Suppressor macrophage (primary cell): Measurements from ENCODE around the gene CHADL.
"Not testable (repeated sequence)": the region's sequence is repeated elsewhere in the genome, so short reads cannot be mapped to it uniquely, and the experiment has no call there.

Experiments
- DNase-seq, 4 experiments: peaks; one replicate each; pipeline ENCODE4 v3.0.0-alpha.2; 2020 to 2022
- total RNA-seq, 17 experiments: gene quantifications; one replicate each; lab custom pipeline; 2026; ENCODE audit warnings: mixed read lengths in 6 of 17, inconsistent platforms in 3 of 17; lab: John Stamatoyannopoulos, UW

CHADL gene, protein sequence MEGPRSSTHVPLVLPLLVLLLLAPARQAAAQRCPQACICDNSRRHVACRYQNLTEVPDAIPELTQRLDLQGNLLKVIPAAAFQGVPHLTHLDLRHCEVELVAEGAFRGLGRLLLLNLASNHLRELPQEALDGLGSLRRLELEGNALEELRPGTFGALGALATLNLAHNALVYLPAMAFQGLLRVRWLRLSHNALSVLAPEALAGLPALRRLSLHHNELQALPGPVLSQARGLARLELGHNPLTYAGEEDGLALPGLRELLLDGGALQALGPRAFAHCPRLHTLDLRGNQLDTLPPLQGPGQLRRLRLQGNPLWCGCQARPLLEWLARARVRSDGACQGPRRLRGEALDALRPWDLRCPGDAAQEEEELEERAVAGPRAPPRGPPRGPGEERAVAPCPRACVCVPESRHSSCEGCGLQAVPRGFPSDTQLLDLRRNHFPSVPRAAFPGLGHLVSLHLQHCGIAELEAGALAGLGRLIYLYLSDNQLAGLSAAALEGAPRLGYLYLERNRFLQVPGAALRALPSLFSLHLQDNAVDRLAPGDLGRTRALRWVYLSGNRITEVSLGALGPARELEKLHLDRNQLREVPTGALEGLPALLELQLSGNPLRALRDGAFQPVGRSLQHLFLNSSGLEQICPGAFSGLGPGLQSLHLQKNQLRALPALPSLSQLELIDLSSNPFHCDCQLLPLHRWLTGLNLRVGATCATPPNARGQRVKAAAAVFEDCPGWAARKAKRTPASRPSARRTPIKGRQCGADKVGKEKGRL
- total RNA-seq, result 0 to 1.9 (median 0.42) reads per million in 17 experiments

DNA sequence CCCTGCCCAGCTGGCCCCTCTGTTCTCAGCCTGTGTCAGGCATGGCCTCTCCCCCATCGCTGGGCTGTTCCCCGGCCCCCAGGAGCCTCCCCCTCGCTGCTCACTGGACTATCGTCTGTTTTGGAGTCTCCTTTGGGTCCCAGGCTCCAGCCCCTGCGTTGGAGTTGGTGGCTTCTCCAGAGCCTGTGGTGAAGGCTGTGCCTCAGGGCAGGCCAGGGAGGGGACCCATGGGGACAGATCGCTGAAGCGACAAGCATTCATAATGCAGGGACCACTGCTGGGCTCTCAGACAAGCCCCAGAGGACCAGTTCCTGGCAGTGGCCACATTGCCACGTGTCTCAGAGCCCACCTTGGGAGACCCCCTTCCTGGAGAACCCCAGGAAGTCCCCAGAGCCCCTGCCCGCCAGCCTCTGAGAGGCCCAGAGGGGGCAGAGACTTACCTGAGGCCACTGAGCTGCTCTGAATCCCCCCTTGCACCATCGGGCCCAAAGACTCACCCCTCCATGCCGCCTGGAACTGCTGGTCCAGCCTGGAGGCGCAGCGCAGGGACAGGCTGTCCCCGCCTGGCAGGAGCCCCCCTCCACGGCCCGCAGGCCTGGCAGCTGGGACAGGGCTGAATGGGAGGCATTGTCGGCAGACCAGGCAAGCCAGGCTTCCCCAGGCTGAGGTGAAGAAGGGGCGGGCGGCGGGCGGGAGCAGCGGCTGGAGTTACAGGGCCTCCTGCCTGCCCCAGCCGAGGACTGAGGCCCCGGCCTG is at the start of gene CHADL:
TSS of gene CHADL (minus strand) at position 555 of the 756 bp plus-strand sequence. CDS start at position 505, 50 bp downstream.
- DNase-seq, result no peak

DNA sequence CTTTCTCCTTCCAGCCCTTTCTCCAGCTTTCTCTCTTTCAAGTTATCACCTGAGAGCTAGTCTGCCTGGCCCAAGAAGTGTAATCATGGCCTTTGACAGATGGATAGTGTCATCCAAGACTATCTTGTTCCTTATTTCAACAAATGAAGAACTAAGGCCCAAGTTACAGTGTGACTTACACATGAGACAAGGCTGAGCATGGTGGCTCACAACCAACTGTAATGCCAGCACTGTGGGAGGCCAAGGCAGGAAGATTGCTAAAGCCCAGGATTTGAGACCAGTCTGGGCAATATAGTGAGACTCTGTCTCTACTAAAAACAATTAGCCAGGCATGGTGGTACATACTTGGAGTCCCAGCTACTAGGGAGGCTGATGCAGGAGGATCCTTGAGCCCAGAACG is 48.9 kb upstream of the CHADL start:
- peak; percentile 74 to 89 (median 86) for DNase-seq

DNA sequence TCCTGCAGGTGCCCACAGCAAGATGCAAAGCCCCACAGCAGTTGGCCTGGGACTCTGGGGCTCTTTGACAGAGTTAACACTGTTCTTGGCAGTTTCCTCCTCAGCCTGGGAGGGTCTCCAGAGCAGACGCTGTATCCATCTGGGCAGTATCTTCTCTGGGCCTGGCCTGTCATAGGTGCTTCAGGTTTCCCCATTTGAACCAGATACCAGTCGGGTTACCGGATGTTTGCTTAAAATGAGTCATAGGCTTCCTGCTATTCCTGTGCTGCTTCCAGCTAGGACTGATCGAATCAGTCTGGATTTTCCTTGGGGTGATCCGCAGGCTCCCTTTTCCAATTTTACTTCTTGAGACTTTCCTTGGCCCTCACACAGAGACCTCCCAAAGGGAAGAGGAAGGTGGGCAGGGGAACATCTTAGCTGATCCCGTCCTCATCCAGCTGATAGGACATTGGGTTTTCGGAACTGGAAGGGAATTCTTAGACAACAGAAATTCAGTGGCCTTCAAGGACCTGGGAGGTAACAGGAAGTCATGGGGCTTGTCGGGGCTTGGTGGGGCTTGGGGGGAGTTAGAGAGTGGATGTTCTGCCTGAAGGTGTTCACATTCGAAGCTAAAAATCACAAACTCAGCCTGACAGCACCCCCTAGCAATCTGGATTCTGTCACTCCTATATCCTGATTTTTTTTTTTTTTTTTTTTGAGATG is 47.7 kb upstream of the CHADL start:
- no peak for DNase-seq

DNA sequence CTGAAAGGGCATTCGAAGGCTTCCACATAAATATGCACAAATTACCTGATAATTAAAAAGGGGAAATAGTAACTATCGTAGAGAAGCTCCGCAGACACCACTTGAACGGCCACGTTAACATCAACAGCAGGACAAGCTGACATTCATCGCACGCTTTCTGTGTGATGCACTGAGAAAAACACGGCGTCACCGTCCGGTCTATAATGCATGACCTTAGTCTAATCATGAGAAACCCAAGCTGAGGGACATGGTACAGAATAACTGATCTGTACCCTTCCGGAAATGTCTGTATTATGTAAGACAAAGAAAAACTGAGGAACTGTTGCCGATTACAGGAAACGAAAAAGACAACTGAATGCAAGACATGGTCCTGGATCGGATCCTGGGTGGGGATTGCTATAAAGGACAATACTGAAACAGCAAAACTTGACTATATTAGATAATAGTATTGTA is 45.9 kb upstream of the CHADL start:
- DNase-seq, result peak; percentile 74 to 91 (median 87)

DNA sequence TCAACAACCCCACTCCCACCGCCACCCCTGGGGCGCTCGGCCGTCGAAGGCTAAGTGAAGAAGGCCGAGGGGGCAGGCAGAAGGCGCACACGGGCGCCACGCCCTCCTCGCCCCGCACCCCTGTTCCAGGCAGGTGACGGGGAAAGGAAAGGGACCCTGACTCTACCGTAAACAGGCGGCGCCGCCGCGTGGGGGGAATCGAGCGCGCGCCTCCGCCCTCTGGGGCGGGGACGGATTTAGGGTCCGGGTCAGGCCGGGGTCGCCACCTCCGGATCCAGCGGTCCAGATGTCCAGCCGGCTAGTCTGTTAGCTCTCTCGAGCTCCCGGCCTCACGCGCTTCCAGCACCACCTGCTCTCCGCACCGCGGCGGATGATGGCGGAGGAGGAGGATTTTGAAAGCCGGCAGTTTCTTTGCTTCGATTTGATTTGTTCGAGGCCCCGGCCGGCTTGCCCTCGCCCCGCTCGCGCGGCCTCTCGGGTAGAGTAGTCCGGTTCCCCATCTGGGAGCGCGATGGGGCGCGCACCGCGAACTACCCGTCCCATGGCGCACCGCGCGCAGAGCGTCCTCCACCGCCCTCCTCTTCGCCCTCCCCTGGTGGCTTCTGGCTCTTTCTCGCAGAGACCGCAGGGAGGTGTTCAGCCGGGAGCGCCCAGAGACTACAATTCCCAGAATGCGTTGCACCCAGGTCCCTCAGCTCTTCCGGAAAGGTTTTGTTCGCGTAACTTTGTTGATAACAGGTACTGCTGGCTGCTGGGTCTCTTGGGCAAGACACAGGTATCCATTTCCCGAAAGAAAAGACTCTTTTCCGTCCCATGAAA is 45.3 kb upstream of the CHADL start, which contains the start of gene RANGAP1:
TSS of gene RANGAP1 (minus strand) at position 368 of the 819 bp plus-strand sequence. CDS start 5,143 bp downstream, outside the sequence.
- DNase-seq, result peak; percentile 99 to 100 (median 100)

DNA sequence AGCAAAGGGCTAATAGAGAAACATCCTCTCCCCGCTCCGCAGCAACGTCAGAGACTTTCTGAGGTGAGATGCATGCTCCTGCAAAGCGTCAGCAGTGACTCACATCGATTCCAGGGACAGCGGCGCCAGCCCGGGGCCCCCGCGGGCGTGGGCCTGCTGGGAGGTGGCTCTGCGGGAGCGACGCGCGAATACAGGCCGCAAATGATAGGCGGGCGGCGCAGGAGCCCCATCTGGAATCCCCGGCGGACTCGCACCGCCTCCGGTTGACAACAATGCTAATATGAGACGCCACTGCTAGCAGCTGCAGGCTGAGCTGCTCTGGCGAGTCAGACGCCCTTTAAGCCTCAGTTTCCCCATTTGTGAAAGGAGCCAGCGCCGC is 44.7 kb upstream of the CHADL start:
- peak; percentile 71 to 89 (median 84) for DNase-seq

DNA sequence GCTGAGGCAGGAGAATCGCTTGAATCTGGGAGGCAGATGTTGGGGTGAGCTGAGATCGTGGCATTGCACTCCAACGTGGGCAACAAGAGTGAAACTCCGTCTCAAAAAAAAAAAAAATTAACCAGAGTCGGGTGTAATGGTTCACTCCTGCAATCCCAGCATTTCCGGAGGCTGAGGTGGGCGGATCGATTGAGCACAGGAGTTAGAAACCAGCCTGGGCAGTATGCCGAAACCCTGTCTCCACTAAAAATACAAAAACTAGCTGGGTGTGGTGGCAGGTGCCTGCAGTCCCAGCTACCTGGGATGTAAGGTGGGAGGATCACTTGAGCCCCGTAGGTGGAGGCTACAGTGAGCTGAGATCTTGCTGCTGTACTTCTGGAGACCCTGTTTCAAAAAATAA is 43.7 kb upstream of the CHADL start:
- no peak for DNase-seq

DNA sequence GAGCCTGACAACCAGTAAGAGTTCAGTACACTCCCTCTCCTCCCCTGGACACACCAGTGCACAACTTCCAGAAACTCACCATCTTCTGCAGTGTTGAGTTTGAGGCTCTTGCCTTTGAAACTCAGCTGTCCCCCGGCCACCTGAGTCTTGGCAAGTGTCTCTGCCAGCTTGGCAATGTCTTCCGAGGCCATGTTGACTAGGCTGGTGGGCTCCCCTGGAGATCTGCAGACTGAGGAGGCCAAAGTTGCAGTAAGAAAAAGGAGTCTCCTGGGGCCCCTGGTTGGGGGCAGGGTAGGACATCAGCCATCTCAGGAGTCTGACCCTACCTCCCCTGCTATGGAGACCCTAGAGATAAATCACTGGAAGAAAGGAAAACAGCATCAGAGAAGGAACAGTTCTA is 40.1 kb upstream of the CHADL start:
- DNase-seq, result no peak

DNA sequence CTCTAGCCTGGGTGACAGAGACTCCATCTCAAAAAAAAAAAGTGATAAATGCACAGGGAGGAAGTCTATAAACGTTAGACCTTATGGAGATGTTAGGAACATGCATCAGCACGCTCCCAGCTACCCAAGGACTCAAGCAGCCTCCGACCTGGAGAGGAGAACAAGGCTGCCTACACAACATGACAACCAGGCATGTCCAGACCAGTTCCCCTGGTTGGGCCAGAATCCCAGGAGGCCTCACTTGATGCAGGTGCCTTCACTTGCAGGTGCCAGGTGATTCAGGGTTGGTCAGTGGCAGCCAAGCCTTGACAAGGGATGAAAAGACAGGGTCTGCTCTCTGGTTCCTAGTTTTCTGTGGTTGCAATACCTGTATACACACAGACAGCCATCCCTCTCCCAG is 39.3 kb upstream of the CHADL start:
- no peak for DNase-seq

DNA sequence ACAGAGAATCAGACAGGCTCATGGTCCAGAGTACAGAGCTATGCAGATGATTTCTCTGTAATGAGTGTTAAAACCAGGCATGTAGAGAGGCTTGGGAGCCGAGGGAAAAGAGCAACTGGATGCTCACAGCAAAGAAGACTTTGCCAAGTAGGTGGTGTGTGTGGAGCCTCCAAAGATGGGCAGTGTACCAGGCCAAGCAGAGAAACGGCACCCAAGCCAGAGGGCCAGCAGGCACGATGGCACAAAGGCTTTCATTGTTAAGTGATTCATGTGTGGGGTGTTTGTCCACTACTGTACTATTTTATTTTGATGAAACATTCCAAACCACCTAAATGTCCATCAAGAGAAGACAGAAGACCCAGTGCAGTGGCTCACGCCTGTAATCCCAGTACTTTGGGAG is 34.1 kb upstream of the CHADL start:
- no peak for DNase-seq

DNA sequence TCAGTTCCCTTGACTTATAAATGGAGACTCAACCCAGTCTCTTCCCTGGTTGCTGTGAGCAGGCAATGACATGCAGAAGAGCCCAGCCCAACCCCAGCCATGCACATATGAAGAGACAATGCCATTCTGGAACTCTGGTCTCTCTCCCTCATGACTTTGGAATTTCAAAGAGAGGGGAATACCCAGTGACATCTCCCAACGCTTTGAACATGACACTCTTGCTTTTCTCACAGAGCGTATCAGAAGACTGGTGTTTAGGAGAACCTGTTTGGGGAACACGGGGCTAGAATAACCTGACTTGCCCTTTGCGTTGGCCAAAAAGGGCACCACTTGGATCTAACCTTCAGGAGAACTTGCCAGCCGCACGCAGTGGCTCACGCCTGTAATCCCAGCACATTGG is 32.4 kb upstream of the CHADL start:
- no peak for DNase-seq

DNA sequence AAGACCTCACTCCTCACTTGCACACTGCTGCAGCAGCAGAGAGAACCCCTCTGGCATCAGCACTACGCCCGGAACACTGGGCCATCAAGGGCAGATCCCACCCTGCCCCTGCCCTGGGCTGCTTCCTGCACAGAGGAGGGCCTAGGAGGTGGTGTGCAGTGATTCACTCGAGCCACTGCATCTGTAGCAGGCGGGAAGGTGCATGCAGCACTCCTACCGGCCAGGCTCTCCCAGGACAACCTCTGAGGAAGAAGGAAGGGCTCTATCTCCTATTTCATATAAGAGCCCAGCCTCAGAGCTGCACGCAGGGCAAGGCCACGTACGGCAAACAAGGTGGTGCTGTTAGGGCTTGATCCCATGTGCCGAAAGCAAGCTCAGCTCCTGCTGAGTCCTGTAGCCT is 31.1 kb upstream of the CHADL start:
- no peak for DNase-seq

DNA sequence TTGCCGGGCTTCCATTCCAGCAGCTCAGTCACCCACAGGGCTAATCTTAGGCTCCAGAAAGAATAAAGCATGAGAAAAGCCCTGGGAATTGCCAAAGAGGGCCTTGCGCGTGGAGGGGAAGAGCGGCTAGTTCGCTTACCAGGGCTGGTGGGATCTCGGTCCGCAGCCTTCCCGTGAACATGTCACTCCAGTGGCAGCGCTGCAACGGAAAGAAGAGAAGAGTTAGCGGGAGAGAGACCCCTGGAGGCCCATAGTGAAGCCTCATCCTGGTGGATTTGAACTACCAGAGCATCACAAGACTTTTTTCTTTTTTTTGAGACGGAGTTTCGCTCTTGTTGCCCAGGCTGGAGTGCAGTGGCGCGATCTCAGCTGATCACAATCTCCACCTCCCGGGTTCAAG is 27.2 kb upstream of the CHADL start:
- DNase-seq, result no peak

DNA sequence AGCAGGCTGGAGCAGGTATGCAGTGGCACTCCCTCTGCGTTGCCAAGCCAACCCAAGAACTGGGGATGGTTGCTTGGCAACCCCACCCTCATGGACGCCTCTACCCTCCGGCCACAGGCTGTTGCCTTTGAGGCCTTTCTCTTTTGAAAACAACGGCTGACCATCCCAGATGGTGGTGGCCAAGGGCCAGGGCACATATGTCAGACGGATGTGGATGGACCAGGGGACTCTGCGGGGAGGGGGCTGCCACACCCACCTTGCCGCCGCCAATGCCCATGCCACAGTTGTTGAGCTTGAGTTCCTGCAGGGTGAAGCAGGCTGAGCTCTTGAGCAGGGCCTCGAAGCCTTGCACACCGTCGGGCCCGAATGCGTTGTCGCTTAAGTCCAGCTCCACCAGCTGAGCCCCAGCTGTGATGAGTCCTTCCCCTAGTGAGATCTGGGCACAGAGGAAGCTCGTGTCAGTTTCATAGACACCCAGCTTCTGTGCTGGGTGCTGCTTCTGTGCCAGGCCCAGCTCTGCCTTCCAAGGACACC is 23.7 kb upstream of the CHADL start:
- no peak for DNase-seq

DNA sequence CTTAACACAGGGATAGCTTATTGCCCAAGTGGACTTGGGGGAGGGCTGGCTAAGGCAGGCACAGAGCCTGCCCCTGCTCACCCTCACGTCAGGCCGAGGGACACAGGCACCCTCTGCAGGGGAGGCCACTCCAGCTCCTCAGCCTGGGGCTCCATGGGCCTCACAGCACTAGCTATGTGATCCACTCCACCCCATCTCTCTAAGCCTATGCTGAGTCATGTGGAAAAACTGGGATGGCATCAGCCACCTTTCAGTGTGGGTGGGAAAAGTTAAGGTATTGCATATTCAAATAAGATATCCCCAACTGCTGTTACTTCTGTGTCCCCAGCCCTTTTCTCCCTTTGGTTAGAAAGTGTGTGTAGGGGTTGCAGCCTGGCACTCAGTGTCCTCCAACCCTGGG is 23.0 kb upstream of the CHADL start:
- no peak for DNase-seq

DNA sequence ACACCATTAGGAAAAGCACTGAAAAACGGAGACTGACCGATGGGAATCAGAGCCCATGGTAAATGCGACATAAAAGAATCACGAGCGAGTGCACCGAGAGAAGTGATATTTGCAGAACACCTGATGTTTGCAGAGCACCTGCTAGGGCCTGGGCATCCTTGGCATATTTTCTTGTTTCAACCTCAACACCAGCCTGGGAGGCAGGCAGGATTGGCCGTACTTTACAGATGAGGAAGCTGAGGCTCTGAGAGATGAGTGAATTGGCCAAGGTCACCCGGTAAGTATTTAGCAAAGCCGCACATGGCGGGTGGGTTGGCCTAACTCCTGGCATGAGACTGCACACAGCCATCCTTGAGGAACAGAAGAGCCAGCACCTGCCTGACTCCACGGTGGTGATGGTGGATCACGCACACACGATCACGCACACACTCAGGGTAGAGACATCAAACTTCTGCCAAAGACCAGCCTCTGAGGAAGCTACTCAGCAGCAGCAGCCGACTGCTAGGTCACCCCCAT is 21.6 kb upstream of the CHADL start:
- DNase-seq, result no peak

DNA sequence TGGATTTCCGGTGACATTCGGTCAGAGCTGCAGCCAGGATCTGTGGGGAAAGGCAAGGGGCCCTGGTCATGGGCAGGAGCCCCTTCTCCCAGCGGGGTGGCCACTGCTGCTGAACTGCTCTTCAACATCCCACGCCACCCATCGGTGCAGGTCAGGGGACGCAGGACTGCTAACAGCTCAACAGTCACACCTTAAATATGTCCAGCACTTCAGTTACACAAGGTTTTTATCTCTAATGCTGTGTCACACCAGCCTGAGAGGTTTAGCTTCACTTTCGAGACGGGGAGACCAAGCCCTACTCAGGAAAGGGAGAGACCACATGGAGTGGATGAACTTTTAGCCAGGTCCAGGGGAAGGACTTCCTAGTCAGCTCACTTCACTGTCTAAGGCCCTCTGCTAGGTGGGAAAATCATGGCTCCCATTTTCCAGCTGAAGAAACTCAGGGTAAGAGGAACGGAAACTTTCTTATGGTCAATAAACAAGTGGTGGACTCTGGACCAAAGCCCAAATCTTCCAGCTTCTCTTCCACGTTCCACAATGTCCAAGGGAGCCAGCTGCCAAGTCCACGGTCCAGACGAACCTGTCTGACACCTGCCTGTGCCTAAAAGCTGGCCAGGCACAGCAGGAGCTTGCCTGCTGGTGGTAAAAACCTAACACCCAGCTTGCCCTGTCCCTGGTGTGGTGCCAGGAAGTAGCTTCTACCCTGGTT is 21.0 kb upstream of the CHADL start:
- no peak for DNase-seq

DNA sequence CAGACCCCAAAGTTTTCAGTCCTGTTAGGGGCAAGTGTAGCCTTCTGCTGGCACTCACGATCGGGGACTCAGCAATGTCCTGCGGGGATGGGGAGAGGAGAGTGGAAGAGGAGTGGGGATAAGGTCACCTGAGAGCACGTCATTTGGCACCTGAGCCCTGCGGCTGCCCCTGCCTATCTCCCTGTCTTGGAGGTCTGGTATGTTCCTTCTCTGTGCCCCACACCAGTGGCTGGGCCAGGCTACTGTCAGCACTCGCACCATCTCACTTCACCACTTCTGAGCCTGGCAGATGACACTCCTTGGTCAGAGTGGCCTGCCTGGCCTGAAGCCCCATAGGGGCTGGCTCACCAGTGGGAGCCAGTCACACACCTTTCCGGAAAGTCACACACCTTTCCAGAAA is 20.1 kb upstream of the CHADL start:
- no peak for DNase-seq

DNA sequence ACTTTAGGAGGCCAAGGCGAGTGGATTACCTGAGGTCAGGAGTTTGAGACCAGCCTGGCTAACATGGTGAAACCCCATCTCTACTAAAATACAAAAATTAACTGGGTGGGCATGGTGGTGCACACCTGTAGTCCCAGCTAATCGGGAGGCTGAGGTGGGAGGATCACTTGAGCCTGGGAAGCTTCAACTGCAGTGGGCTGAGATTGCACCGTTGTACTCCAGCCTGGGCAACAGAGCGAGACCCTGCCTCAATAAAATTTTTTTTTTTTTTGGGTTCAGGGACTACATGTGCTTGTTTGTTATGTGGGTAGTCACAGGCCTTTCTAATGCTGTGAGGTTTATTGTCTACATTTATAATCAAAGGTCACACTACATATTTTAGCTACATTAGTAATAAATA is 19.0 kb upstream of the CHADL start:
- not testable (repeated sequence) for DNase-seq

DNA sequence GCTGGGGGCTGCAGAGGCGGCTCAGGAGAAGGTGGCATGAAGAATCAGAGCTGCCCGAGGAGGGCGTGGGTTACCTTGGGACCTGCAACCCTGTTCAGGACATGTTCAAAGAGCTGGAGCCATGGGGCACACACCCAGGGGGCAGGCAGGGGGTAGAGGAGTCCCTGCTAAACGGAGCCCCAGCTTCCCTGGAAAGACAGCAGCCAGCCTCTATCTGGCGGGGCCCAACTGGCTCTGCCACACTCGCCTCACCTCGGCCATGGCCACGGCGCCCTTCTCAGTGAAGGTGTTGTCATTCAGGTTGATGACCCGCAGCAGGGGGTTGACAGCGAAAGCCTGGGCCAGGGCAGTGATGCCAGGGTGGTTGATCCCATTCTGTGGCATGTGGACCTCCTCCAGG is 17.0 kb upstream of the CHADL start:
- no peak for DNase-seq
